Stimulated activated CD4-positive, alpha-beta T cell treated with anti-CD3 and anti-CD28 coated beads, Interleukin-12 subunit alpha, Interleukin-12 subunit beta, amount 100 ng/mL, for 24 hours (primary cell): Measurements from ENCODE around the gene TPD52L1.
A peak's percentile ranks its signal among the peaks of the same experiment; 100 is the strongest.
"Not testable (repeated sequence)": the region's sequence is repeated elsewhere in the genome, so short reads cannot be mapped to it uniquely, and the experiment has no call there.

Source experiments
- DNase-seq, 2 experiments: peaks; one replicate each; pipeline ENCODE4 v3.0.0-alpha.2; 2020; ENCODE audit warnings: low read depth in 2 of 2

TPD52L1 gene

GRCh38 chr6:125271486-125272159 is 118.0 kb downstream of the TPD52L1 start:
- no peak for DNase-seq

GRCh38 chr6:125273251-125273650 is 119.7 kb downstream of the TPD52L1 start:
- DNase-seq, result no peak

GRCh38 chr6:125273965-125274364 is 120.4 kb downstream of the TPD52L1 start:
- DNase-seq, result no peak

GRCh38 chr6:125274935-125275334 is 121.4 kb downstream of the TPD52L1 start:
- DNase-seq, result no peak

- DNase-seq, result no peak
Measured at GRCh38 chr6:125275779-125276178, 122.2 kb downstream of the TPD52L1 start.

GRCh38 chr6:125277838-125278237 is 124.3 kb downstream of the TPD52L1 start:
- DNase-seq, result no peak

GRCh38 chr6:125279961-125280360 is 126.4 kb downstream of the TPD52L1 start:
- DNase-seq, result no peak

- DNase-seq, result not testable (repeated sequence)
Measured at GRCh38 chr6:125280370-125281035, 126.9 kb downstream of the TPD52L1 start.

- DNase-seq, result not testable (repeated sequence)
Measured at GRCh38 chr6:125282470-125282869, 128.9 kb downstream of the TPD52L1 start.

- no peak for DNase-seq
Measured at GRCh38 chr6:125285353-125285752, 131.8 kb downstream of the TPD52L1 start.

GRCh38 chr6:125285936-125286335 is 132.4 kb downstream of the TPD52L1 start:
- no peak for DNase-seq

GRCh38 chr6:125287718-125288117 is 134.1 kb downstream of the TPD52L1 start:
- no peak for DNase-seq

GRCh38 chr6:125293587-125293986 is 140.0 kb downstream of the TPD52L1 start:
- DNase-seq, result no peak

GRCh38 chr6:125294036-125294435 is 140.5 kb downstream of the TPD52L1 start:
- DNase-seq, result no peak

GRCh38 chr6:125294925-125295324 is 141.4 kb downstream of the TPD52L1 start:
- no peak for DNase-seq

- no peak for DNase-seq
Measured at GRCh38 chr6:125296471-125296870, 142.9 kb downstream of the TPD52L1 start.

GRCh38 chr6:125299257-125299656 is 145.7 kb downstream of the TPD52L1 start:
- no peak for DNase-seq

- no peak for DNase-seq
Measured at GRCh38 chr6:125300992-125301434, 147.4 kb downstream of the TPD52L1 start.

- peak in 1 of 2 experiments; percentile 48 for DNase-seq
Measured at GRCh38 chr6:125301435-125302391, 148.1 kb downstream of the TPD52L1 start, which contains the start of gene HDDC2. Gene HDDC2, minus strand, starts transcription at chr6:125301967. Its CDS starts 35 bp downstream, at chr6:125301932.

GRCh38 chr6:125302840-125303511 is 149.4 kb downstream of the TPD52L1 start:
- DNase-seq, result no peak

- no peak for DNase-seq
Measured at GRCh38 chr6:125303512-125303854, 149.9 kb downstream of the TPD52L1 start.
